ENCODE data around the gene TNNI3.
"Not testable (repeated sequence)": the region's sequence is repeated elsewhere in the genome, so short reads cannot be mapped to it uniquely, and the experiment has no call there.

TNNI3 gene

GRCh38 chr19:55157064-55157908 is at the start of gene TNNI3:
Gene TNNI3 (minus strand): TSS chr19:55157732. CDS start chr19:55157589, 143 bp downstream.
- no peak for FAIRE-seq

GRCh38 chr19:55206664-55207500 is 49.4 kb upstream of the TNNI3 start:
- no peak for FAIRE-seq

- FAIRE-seq, result not testable (repeated sequence)
Observed at GRCh38 chr19:55202199-55202598, 44.7 kb upstream of the TNNI3 start.

- no peak for FAIRE-seq
Observed at GRCh38 chr19:55199620-55200204, 42.2 kb upstream of the TNNI3 start.

GRCh38 chr19:55198651-55199050 is 41.1 kb upstream of the TNNI3 start:
- FAIRE-seq, result no peak

GRCh38 chr19:55197528-55197927 is 40.0 kb upstream of the TNNI3 start:
- no peak for FAIRE-seq

- no peak for FAIRE-seq
Observed at GRCh38 chr19:55196803-55197202, 39.3 kb upstream of the TNNI3 start.

- no peak for FAIRE-seq
Observed at GRCh38 chr19:55193481-55193880, 35.9 kb upstream of the TNNI3 start.

- no peak for FAIRE-seq
Observed at GRCh38 chr19:55189403-55189835, 31.9 kb upstream of the TNNI3 start.

GRCh38 chr19:55188625-55189024 is 31.1 kb upstream of the TNNI3 start:
- FAIRE-seq, result no peak

- FAIRE-seq, result no peak
Observed at GRCh38 chr19:55186080-55186479, 28.5 kb upstream of the TNNI3 start.

GRCh38 chr19:55181740-55182139 is 24.2 kb upstream of the TNNI3 start:
- FAIRE-seq, result no peak

GRCh38 chr19:55179606-55180484 is 22.3 kb upstream of the TNNI3 start, which contains the start of gene SYT5:
Gene SYT5 (minus strand): TSS chr19:55180289. CDS start chr19:55179041, 1,248 bp downstream.
- no peak for FAIRE-seq

GRCh38 chr19:55178781-55179599 is 21.5 kb upstream of the TNNI3 start:
- FAIRE-seq, result no peak

GRCh38 chr19:55176076-55176475 is 18.5 kb upstream of the TNNI3 start:
- no peak for FAIRE-seq

- no peak for FAIRE-seq
Observed at GRCh38 chr19:55175117-55175867, 17.8 kb upstream of the TNNI3 start.

GRCh38 chr19:55174425-55175116 is 17.0 kb upstream of the TNNI3 start:
- FAIRE-seq, result no peak

- no peak for FAIRE-seq
Observed at GRCh38 chr19:55173714-55174409, 16.3 kb upstream of the TNNI3 start.

GRCh38 chr19:55173186-55173713 is 15.7 kb upstream of the TNNI3 start:
- no peak for FAIRE-seq

All from endometrium (tissue), 2 donors.